Neural progenitor cell (in vitro differentiated cells): Measurements from ENCODE around the gene PRDM2.

Source experiments
- CTCF ChIP-seq: fragments of 200-600 bp; sonication (generic); IDR thresholded peaks from 2 replicates; pipeline ENCODE4 v1.5.1; 2017; ENCODE audit warnings: antibody characterized with exemption, mild to moderate bottlenecking
- EZH2phosphoT487 ChIP-seq: fragments of 200-600 bp; sonication (generic); IDR thresholded peaks from 2 replicates; pipeline ENCODE4 v1.6.1; 2017; ENCODE audit warnings: antibody characterized with exemption

DNA sequence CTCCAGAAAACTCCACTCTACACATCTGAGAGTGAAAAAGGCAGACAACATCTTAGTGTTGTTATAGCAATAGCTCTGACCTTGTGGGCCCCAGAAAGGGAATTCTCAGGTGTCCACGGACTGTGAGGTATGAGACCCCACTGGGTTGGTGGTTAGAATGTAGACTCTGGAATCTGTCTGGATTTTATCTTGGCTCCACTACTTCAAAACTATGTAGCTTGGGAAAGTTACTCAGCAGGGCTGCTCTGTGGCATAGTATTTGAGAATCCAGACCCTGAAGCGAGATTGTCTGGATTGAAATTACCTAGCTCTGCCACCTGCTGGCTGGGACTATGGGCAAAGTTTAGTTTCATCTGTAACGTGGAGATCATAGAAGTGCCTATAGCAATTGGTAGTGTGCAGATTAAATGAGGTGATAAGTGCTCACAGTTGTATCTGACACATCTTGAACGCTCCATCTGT, 25.8 kb downstream of the PRDM2 start:
- TF ChIP-seq CTCF (peak; percentile 42), EZH2phosphoT487 (no peak)
